ENCODE data around the gene D2HGDH.
"Not testable (repeated sequence)": the region's sequence is repeated elsewhere in the genome, so short reads cannot be mapped to it uniquely, and the experiment has no call there.

The D2HGDH gene

DNA sequence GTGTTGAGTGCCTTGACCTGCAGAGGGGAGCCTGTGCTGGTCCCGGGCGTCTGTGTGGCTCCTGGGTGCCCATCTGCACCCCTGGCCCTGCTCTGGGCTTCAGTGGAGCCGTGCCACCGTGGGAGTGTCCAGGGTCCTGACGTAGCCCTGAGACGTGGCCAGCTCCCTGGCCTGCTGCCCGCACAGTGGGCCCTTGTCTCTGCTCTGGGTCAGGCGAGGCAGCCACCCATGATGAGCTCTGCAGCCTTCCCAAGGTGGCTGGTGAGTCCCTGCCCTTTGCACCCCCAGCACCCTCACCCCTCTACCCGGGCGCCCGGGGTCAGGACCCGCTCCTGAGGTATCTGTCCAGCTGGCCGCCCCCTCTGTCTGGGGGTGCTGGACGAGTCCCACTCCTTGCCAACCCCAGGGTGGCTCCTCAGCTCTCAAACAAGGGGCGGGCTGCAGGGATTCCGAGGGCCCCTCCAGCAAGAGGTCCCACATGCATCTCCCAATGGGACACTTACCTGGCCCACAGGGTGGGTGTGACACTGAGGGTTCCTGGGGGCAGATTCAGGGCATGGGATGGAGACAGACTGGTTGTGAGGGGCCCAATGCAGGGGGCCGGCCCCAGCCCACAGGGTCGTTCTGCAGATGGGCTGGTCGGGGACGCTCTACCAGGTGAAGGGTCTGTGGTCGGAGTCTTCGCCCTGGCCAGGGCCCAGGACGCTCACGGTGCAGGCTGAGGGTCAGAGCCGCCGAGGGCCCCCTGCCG lies 76.9 kb downstream of the D2HGDH start:
- no peak for DNase-seq

- DNase-seq: no peak
These were observed 77.7 kb downstream of the D2HGDH start for GRCh38 chr2:241811952-241812729.

GRCh38 chr2:241812730-241813643 lies 78.6 kb downstream of the D2HGDH start:
- no peak for DNase-seq

- DNase-seq: no peak
These were observed 79.4 kb downstream of the D2HGDH start for GRCh38 chr2:241813644-241814392.

GRCh38 chr2:241814393-241814642 lies 79.9 kb downstream of the D2HGDH start:
- no peak for DNase-seq

- DNase-seq: no peak
These were observed 80.4 kb downstream of the D2HGDH start for GRCh38 chr2:241814643-241815476.

DNA sequence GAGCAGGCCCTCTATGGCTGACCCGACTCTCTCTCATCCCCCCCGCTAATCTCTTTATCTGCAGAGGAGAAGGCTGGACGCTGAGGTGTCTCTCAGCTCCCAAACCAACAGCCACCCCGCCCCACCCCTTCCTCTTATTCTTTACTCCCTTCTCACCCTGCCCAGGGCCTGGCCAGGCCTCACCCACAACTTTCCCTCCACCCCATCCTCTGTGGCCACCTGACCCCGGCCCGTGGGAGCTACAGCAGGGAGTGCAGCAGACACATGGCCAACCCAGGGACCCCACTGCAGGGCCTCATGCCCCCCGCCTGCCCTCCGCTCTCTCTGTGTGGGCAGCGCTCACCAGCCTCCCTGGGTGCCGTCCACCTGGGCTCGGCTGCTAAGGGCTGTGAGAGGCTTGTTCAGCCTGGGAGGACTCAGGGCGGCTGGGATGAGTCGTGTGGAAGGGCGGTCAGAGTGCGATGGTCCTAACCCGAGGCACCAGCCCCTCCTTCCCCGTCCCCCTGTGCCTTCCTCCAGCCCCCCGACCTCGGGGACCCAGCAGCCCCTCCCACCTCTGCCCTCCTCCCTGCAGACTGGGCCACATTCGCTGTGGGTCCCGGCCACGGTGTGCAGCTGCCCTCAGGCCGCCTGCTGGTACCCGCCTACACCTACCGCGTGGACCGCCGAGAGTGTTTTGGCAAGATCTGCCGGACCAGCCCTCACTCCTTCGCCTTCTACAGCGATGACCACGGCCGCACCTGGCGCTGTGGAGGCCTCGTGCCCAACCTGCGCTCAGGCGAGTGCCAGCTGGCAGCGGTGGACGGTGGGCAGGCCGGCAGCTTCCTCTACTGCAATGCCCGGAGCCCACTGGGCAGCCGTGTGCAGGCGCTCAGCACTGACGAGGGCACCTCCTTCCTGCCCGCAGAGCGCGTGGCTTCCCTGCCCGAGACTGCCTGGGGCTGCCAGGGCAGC lies 81.3 kb downstream of the D2HGDH start:
- DNase-seq: no peak

- DNase-seq: no peak
These were observed 82.1 kb downstream of the D2HGDH start for GRCh38 chr2:241816431-241817121.

DNA sequence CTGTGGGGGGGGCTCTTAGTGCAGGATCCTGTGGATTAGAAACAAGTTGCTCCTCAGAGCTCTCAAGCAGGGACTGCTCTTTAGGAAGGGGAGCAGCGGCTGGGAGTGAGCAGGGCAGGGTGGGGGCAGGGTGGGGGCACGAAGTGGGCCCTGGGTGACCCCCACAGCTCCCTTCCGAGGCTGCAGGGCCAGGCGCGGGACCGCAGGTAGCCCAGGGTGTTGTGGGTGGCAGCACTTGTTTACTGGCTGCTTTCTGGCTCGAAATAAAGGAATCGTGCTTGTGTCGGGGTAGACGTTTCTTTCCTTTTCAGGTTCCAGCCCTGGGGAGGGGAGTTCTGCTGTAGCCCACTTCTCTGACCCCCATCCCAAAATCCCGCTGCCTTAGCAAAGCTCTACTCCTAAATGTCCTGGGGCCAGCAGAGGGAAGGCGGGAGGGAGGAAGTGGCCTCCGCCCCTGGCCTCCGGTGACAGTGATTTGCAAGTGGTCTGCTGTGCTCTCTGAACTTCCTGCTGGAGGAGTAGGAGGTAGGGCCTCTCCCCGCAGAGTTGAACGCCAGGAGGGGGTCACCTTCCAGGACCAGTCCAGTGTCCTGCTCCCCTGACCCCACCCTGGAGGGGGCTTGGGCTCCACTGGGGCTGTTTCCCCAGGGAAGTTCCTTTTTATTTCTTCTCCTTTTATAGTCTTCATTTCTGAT lies 82.8 kb downstream of the D2HGDH start:
- DNase-seq: no peak

GRCh38 chr2:241817821-241818215 lies 83.4 kb downstream of the D2HGDH start:
- not testable (repeated sequence) for DNase-seq

Measured in activated CD4-positive, CD25-positive, alpha-beta regulatory T cell (primary cell).